Measurements from ENCODE around the gene TFG. TPM values are rescaled to one million over a fixed set of nuclear protein-coding genes. Genes with fewer than 3 reads are reported as not detected.

The TFG gene
- total RNA-seq, 6 experiments from 2014 or later = 127 to 147 (median 133) TPM

- DNase-seq = no peak
These were observed 47.1 kb downstream of the TFG start for GRCh38 chr3:100756441-100756840.

GRCh38 chr3:100759159-100759558 is 49.9 kb downstream of the TFG start:
- no peak for TF ChIP-seq CTCF (IDR thresholded peaks at IDR 0.05)
- H3K27me3 Mint-ChIP-seq (ENCODE audit: insufficient read depth) = no peaks in the 10 kb centered on the region
- H3K36me3 Mint-ChIP-seq (ENCODE audit: low read depth) = no peaks in the 10 kb centered on the region
- H3K4me1 Mint-ChIP-seq (ENCODE audit: low read depth) = peaks cover 15% of the 10 kb centered on the region; the same call in 1 of the 2 replicates
- no peaks in the 10 kb centered on the region for H3K9me3 Mint-ChIP-seq
- no peak for DNase-seq
- H3K27ac Mint-ChIP-seq = no peak overlapping the region
- no peak overlapping the region for H3K4me3 Mint-ChIP-seq

More at GRCh38 chr3:100756441-100756840, 47.1 kb downstream of the TFG start:
- Mint-ChIP-seq H3K4me3 (no peak overlapping the region), H3K36me3 (ENCODE audit: low read depth) (peaks cover 7% of the 10 kb centered on the region), H3K4me1 (ENCODE audit: low read depth) (peaks cover 15% of the 10 kb centered on the region; the same call in 1 of the 2 replicates), H3K27me3 (ENCODE audit: insufficient read depth) (no peaks in the 10 kb centered on the region), H3K27ac (no peak overlapping the region), H3K9me3 (no peaks in the 10 kb centered on the region)
- TF ChIP-seq CTCF (IDR thresholded peaks at IDR 0.05) = no peak

- H3K27ac Mint-ChIP-seq = no peak overlapping the region; the same call in 1 of the 2 replicates
These were observed 50.7 kb downstream of the TFG start for GRCh38 chr3:100759950-100760349.

GRCh38 chr3:100760377-100760776 is 51.1 kb downstream of the TFG start:
- Mint-ChIP-seq H3K36me3 (ENCODE audit: low read depth) (no peaks in the 10 kb centered on the region), H3K27ac (no peak overlapping the region; the same call in 1 of the 2 replicates), H3K27me3 (ENCODE audit: insufficient read depth) (no peaks in the 10 kb centered on the region), H3K4me1 (ENCODE audit: low read depth) (peaks cover 15% of the 10 kb centered on the region; the same call in 1 of the 2 replicates), H3K4me3 (peak overlapping the region; percentile 20; the same call in 1 of the 2 replicates), H3K9me3 (no peaks in the 10 kb centered on the region)
- no peak for TF ChIP-seq CTCF (IDR thresholded peaks at IDR 0.05)
- no peak for DNase-seq

More at GRCh38 chr3:100759950-100760349, 50.7 kb downstream of the TFG start:
- Mint-ChIP-seq H3K9me3 (no peaks in the 10 kb centered on the region), H3K27me3 (ENCODE audit: insufficient read depth) (no peaks in the 10 kb centered on the region), H3K36me3 (ENCODE audit: low read depth) (no peaks in the 10 kb centered on the region), H3K4me3 (peak overlapping the region; percentile 20; the same call in 1 of the 2 replicates), H3K4me1 (ENCODE audit: low read depth) (peaks cover 15% of the 10 kb centered on the region; the same call in 1 of the 2 replicates)
- no peak for TF ChIP-seq CTCF (IDR thresholded peaks at IDR 0.05)
- no peak for DNase-seq

- no peaks in the 10 kb centered on the region for H3K9me3 Mint-ChIP-seq
- H3K4me1 Mint-ChIP-seq (ENCODE audit: low read depth) = peaks cover 15% of the 10 kb centered on the region; the same call in 1 of the 2 replicates
- H3K36me3 Mint-ChIP-seq (ENCODE audit: low read depth) = no peaks in the 10 kb centered on the region
- DNase-seq = no peak
- TF ChIP-seq CTCF (IDR thresholded peaks at IDR 0.05) = peak; percentile 36
- no peaks in the 10 kb centered on the region for H3K27me3 Mint-ChIP-seq (ENCODE audit: insufficient read depth)
- H3K4me3 Mint-ChIP-seq = no peak overlapping the region
- H3K27ac Mint-ChIP-seq = no peak overlapping the region
These were observed 52.1 kb downstream of the TFG start for GRCh38 chr3:100761211-100761942.

Data from HFFc6 (cell line).